Left ventricle myocardium inferior (tissue), 1 donor: Measurements from ENCODE around the gene ABHD4. TPM values are rescaled to one million over a fixed set of nuclear protein-coding genes. Genes with fewer than 3 reads are reported as not detected.

ENCODE experiments used
- DNase-seq: peaks from one replicate; pipeline ENCODE4 v3.0.0-alpha.2; 2020
- H3K27ac ChIP-seq: fragments of 200-600 bp; replicated peaks from 2 replicates; pipeline ENCODE4 v1.8.0; 2021
- H3K27me3 ChIP-seq: fragments of 200-600 bp; 2 replicates; pipeline ENCODE4 v1.8.0; 2021; ENCODE audit warnings: low read depth
- H3K36me3 ChIP-seq: fragments of 200-600 bp; 2 replicates; pipeline ENCODE4 v1.8.0; 2021
- H3K4me1 ChIP-seq: fragments of 200-600 bp; 2 replicates; pipeline ENCODE4 v1.8.0; 2021
- H3K4me3 ChIP-seq: fragments of 200-600 bp; 2 replicates; pipeline ENCODE4 v1.8.0; 2021; ENCODE audit warnings: mild to moderate bottlenecking, moderate library complexity
- H3K9me3 ChIP-seq: fragments of 200-600 bp; replicated peaks from 2 replicates; pipeline ENCODE4 v1.8.0; 2021
- CTCF ChIP-seq: fragments of 200-600 bp; IDR thresholded peaks from 2 replicates; pipeline ENCODE4 v1.8.0; 2021; ENCODE audit warnings: antibody characterized with exemption, mild to moderate bottlenecking, borderline replicate concordance
- intact Hi-C: fragments of 100-400 bp; cut with micrococcal nuclease; formaldehyde crosslinking; loops from one replicate; pipeline ENCODE4 v1.11.0; 2022
- total RNA-seq: library from RNA; stranded (reverse); fragmentation: NEBNext Ultra II Directional; extraction: Animal tissue kit (Norgen Biotek cat#: 25700); gene quantifications from one replicate; pipeline ENCODE4 v1.2.1, GENCODE V29; 2021
- donor health status: DM: no; HTN: yes; CAD: no; lungs with severe emphysema.

ABHD4 gene
- total RNA-seq, 1 donor from 2014 or later, result 23.2 TPM

DNA sequence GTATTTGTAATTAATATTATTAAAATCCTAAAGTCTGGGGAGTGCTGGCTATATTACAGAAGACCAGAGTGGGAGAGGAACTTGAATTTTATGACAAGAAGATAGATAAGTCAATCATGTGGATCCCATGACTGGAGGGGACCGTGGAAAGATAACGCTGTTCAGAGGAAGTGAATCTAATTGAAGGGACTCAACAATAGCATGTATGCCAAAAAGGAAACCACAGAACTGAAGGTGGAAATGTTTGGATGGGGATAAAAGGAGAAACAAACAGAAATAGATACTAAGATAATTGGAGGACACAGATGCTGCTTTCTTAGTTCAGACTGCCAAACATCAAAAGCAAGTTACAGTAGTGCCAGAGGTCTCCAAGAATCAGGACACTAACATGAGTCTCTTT lies 24.9 kb downstream of the ABHD4 start:
- Histone ChIP-seq H3K4me1 (peaks cover 3% of the 10 kb centered on the region), H3K36me3 (no peaks in the 10 kb centered on the region), H3K27ac (no peak overlapping the region), H3K27me3 (no peaks in the 10 kb centered on the region), H3K4me3 (no peak overlapping the region), H3K9me3 (peaks cover 4% of the 10 kb centered on the region)
- no peak for TF ChIP-seq CTCF
- no peak for DNase-seq
- intact Hi-C loops, result no loop called here

- H3K27me3 ChIP-seq, result peaks cover 3% of the 10 kb centered on the region
- peaks cover 3% of the 10 kb centered on the region for H3K4me1 ChIP-seq
- no peaks in the 10 kb centered on the region for H3K36me3 ChIP-seq
- DNase-seq, result no peak
- H3K27ac ChIP-seq, result no peak overlapping the region
- intact Hi-C loops, result no loop called here
- no peak overlapping the region for H3K4me3 ChIP-seq
- no peaks in the 10 kb centered on the region for H3K9me3 ChIP-seq
- no peak for TF ChIP-seq CTCF
Observed at GRCh38 chr14:22626590-22626989, 28.5 kb downstream of the ABHD4 start.

- Histone ChIP-seq H3K9me3 (no peaks in the 10 kb centered on the region), H3K4me1 (peaks cover 3% of the 10 kb centered on the region), H3K27me3 (peaks cover 3% of the 10 kb centered on the region), H3K27ac (no peak overlapping the region), H3K36me3 (no peaks in the 10 kb centered on the region), H3K4me3 (no peak overlapping the region)
- no peak for DNase-seq
- no peak for TF ChIP-seq CTCF
- intact Hi-C loops, result no loop called here
Observed at GRCh38 chr14:22627506-22628263, 29.6 kb downstream of the ABHD4 start.

GRCh38 chr14:22629361-22629760 lies 31.3 kb downstream of the ABHD4 start:
- TF ChIP-seq CTCF, result no peak
- H3K9me3 ChIP-seq, result no peaks in the 10 kb centered on the region

GRCh38 chr14:22630066-22630465 lies 32.0 kb downstream of the ABHD4 start:
- Histone ChIP-seq H3K4me1 (no peaks in the 10 kb centered on the region), H3K27ac (no peak overlapping the region), H3K27me3 (peaks cover 3% of the 10 kb centered on the region), H3K36me3 (no peaks in the 10 kb centered on the region), H3K4me3 (no peak overlapping the region), H3K9me3 (no peaks in the 10 kb centered on the region)
- TF ChIP-seq CTCF, result no peak
- intact Hi-C loops, result no loop called here
- no peak for DNase-seq

More at GRCh38 chr14:22629361-22629760, 31.3 kb downstream of the ABHD4 start:
- no peak overlapping the region for H3K4me3 ChIP-seq
- H3K4me1 ChIP-seq, result no peaks in the 10 kb centered on the region
- no peak overlapping the region for H3K27ac ChIP-seq
- DNase-seq, result no peak
- intact Hi-C loops, result no loop called here
- no peaks in the 10 kb centered on the region for H3K36me3 ChIP-seq
- H3K27me3 ChIP-seq, result peaks cover 3% of the 10 kb centered on the region
